ENCODE measurements around the gene CWC22.
"Not testable (repeated sequence)": the region's sequence is repeated elsewhere in the genome, so short reads cannot be mapped to it uniquely, and the experiment has no call there.

Gene CWC22

GRCh38 chr2:180006781-180007579 is at the start of gene CWC22:
Gene CWC22 (minus strand): TSS chr2:180007297. CDS start chr2:179993341, 13,956 bp downstream.
- DNase-seq (ENCODE audit: low read depth in 2 of 2), result peak; percentile 75 to 83

GRCh38 chr2:180056367-180057118 is 49.4 kb upstream of the CWC22 start:
- DNase-seq (ENCODE audit: low read depth in 2 of 2), result no peak

- not testable (repeated sequence) for DNase-seq (ENCODE audit: low read depth in 2 of 2)
Observed at GRCh38 chr2:180054576-180054975, 47.5 kb upstream of the CWC22 start.

- no peak for DNase-seq (ENCODE audit: low read depth in 2 of 2)
Observed at GRCh38 chr2:180050246-180050645, 43.1 kb upstream of the CWC22 start.

- DNase-seq (ENCODE audit: low read depth in 2 of 2), result no peak
Observed at GRCh38 chr2:180048251-180048650, 41.2 kb upstream of the CWC22 start.

- DNase-seq (ENCODE audit: low read depth in 2 of 2), result no peak
Observed at GRCh38 chr2:180046776-180047175, 39.7 kb upstream of the CWC22 start.

- no peak for DNase-seq (ENCODE audit: low read depth in 2 of 2)
Observed at GRCh38 chr2:180046202-180046601, 39.1 kb upstream of the CWC22 start.

- no peak for DNase-seq (ENCODE audit: low read depth in 2 of 2)
Observed at GRCh38 chr2:180040146-180040925, 33.2 kb upstream of the CWC22 start.

GRCh38 chr2:180038997-180039396 is 31.9 kb upstream of the CWC22 start:
- DNase-seq (ENCODE audit: low read depth in 2 of 2), result no peak

GRCh38 chr2:180033993-180034894 is 27.1 kb upstream of the CWC22 start:
- no peak for DNase-seq (ENCODE audit: low read depth in 2 of 2)

GRCh38 chr2:180029575-180029974 is 22.5 kb upstream of the CWC22 start:
- no peak for DNase-seq (ENCODE audit: low read depth in 2 of 2)

GRCh38 chr2:180021850-180022249 is 14.8 kb upstream of the CWC22 start:
- DNase-seq (ENCODE audit: low read depth in 2 of 2), result no peak

- no peak for DNase-seq (ENCODE audit: low read depth in 2 of 2)
Observed at GRCh38 chr2:180017784-180018183, 10.7 kb upstream of the CWC22 start.

- DNase-seq (ENCODE audit: low read depth in 2 of 2), result no peak
Observed at GRCh38 chr2:180016937-180017336, 9.8 kb upstream of the CWC22 start.

- no peak for DNase-seq (ENCODE audit: low read depth in 2 of 2)
Observed at GRCh38 chr2:180015951-180016709, 9.0 kb upstream of the CWC22 start.

GRCh38 chr2:180012523-180012922 is 5.4 kb upstream of the CWC22 start:
- DNase-seq (ENCODE audit: low read depth in 2 of 2), result no peak

GRCh38 chr2:180010701-180011100 is 3.6 kb upstream of the CWC22 start:
- DNase-seq (ENCODE audit: low read depth in 2 of 2), result no peak

- DNase-seq (ENCODE audit: low read depth in 2 of 2), result no peak
Observed at GRCh38 chr2:180006231-180006630, 866 bp downstream of the CWC22 start.

GRCh38 chr2:180005465-180005864 is 1.6 kb downstream of the CWC22 start:
- not testable (repeated sequence) for DNase-seq (ENCODE audit: low read depth in 2 of 2)

GRCh38 chr2:180004731-180005130 is 2.4 kb downstream of the CWC22 start:
- DNase-seq (ENCODE audit: low read depth in 2 of 2), result no peak

Data from stimulated activated CD8-positive, alpha-beta memory T cell treated with anti-CD3 and anti-CD28 coated beads, Interleukin-7, amount 100 ng/mL, for 4 hours (primary cell).